ENCODE data around the gene NCCRP1.

Gene NCCRP1

GRCh38 chr19:39200803-39201115 lies 4.0 kb downstream of the NCCRP1 start:
- TF ChIP-seq GATA3 (IDR thresholded peaks at IDR 0.05; ENCODE audit: low read depth, low read length) (no peak), GATA2 (IDR thresholded peaks at IDR 0.05; ENCODE audit: low read depth, low read length) (no peak)

GRCh38 chr19:39202998-39203355 lies 6.2 kb downstream of the NCCRP1 start:
- TF ChIP-seq GATA2 (IDR thresholded peaks at IDR 0.05; ENCODE audit: low read depth, low read length) = no peak
- TF ChIP-seq GATA3 (IDR thresholded peaks at IDR 0.05; ENCODE audit: low read depth, low read length) = no peak

GRCh38 chr19:39203372-39204341 lies 6.9 kb downstream of the NCCRP1 start, which contains the start of gene SYCN:
TSS of gene SYCN (minus strand) at chr19:39204263. CDS start at chr19:39204254, 9 bp downstream.
- no peak for TF ChIP-seq GATA3 (IDR thresholded peaks at IDR 0.05; ENCODE audit: low read depth, low read length)
- no peak for TF ChIP-seq GATA2 (IDR thresholded peaks at IDR 0.05; ENCODE audit: low read depth, low read length)

GRCh38 chr19:39205449-39205764 lies 8.6 kb downstream of the NCCRP1 start:
- TF ChIP-seq GATA2 (IDR thresholded peaks at IDR 0.05; ENCODE audit: low read depth, low read length) (no peak), GATA3 (IDR thresholded peaks at IDR 0.05; ENCODE audit: low read depth, low read length) (no peak)

GRCh38 chr19:39206122-39206521 lies 9.4 kb downstream of the NCCRP1 start:
- TF ChIP-seq GATA2 (IDR thresholded peaks at IDR 0.05; ENCODE audit: low read depth, low read length) (no peak), GATA3 (IDR thresholded peaks at IDR 0.05; ENCODE audit: low read depth, low read length) (no peak)

- no peak for TF ChIP-seq GATA3 (IDR thresholded peaks at IDR 0.05; ENCODE audit: low read depth, low read length)
- no peak for TF ChIP-seq GATA2 (IDR thresholded peaks at IDR 0.05; ENCODE audit: low read depth, low read length)
Observed at GRCh38 chr19:39207293-39207836, 10.6 kb downstream of the NCCRP1 start.

GRCh38 chr19:39208175-39208795 lies 11.5 kb downstream of the NCCRP1 start:
- TF ChIP-seq GATA3 (IDR thresholded peaks at IDR 0.05; ENCODE audit: low read depth, low read length) = no peak
- TF ChIP-seq GATA2 (IDR thresholded peaks at IDR 0.05; ENCODE audit: low read depth, low read length) = no peak

GRCh38 chr19:39209196-39209595 lies 12.4 kb downstream of the NCCRP1 start:
- TF ChIP-seq GATA2 (IDR thresholded peaks at IDR 0.05; ENCODE audit: low read depth, low read length) (no peak), GATA3 (IDR thresholded peaks at IDR 0.05; ENCODE audit: low read depth, low read length) (no peak)

- no peak for TF ChIP-seq GATA2 (IDR thresholded peaks at IDR 0.05; ENCODE audit: low read depth, low read length)
- no peak for TF ChIP-seq GATA3 (IDR thresholded peaks at IDR 0.05; ENCODE audit: low read depth, low read length)
Observed at GRCh38 chr19:39211731-39212374, 15.1 kb downstream of the NCCRP1 start.

GRCh38 chr19:39212375-39212742 lies 15.6 kb downstream of the NCCRP1 start:
- TF ChIP-seq GATA2 (IDR thresholded peaks at IDR 0.05; ENCODE audit: low read depth, low read length) = no peak
- no peak for TF ChIP-seq GATA3 (IDR thresholded peaks at IDR 0.05; ENCODE audit: low read depth, low read length)

- TF ChIP-seq GATA3 (IDR thresholded peaks at IDR 0.05; ENCODE audit: low read depth, low read length) = no peak
- no peak for TF ChIP-seq GATA2 (IDR thresholded peaks at IDR 0.05; ENCODE audit: low read depth, low read length)
Observed at GRCh38 chr19:39217094-39217493, 20.3 kb downstream of the NCCRP1 start.

- TF ChIP-seq GATA2 (IDR thresholded peaks at IDR 0.05; ENCODE audit: low read depth, low read length) (no peak), GATA3 (IDR thresholded peaks at IDR 0.05; ENCODE audit: low read depth, low read length) (no peak)
Observed at GRCh38 chr19:39218230-39219007, 21.7 kb downstream of the NCCRP1 start.

- TF ChIP-seq GATA2 (IDR thresholded peaks at IDR 0.05; ENCODE audit: low read depth, low read length) = no peak
- no peak for TF ChIP-seq GATA3 (IDR thresholded peaks at IDR 0.05; ENCODE audit: low read depth, low read length)
Observed at GRCh38 chr19:39223703-39224279, 27.0 kb downstream of the NCCRP1 start.

Measured in SH-SY5Y (cell line).